Loucy (cell line): ENCODE data around the gene ESYT3.

ENCODE experiments used
- H2AFZ ChIP-seq: fragments of 200-600 bp; sonication (generic); 2 replicates; pipeline ENCODE4 v1.6.0; 2016; ENCODE audit warnings: antibody characterized with exemption, mild to moderate bottlenecking, low read length, moderate library complexity
- H3F3A ChIP-seq: fragments of 200-600 bp; 2 replicates; pipeline ENCODE4 v1.6.0; 2016; ENCODE audit warnings: antibody characterized with exemption, low read depth, mild to moderate bottlenecking
- H3K27me3 ChIP-seq: fragments of 200-600 bp; sonication (generic); 2 replicates; pipeline ENCODE4 v1.6.1; 2014; ENCODE audit warnings: low read length, mild to moderate bottlenecking; ENCODE audit not compliant: insufficient read depth, poor library complexity, severe bottlenecking
- H3K36me3 ChIP-seq: fragments of 200-600 bp; sonication (generic); 2 replicates; pipeline ENCODE4 v1.6.1; 2016; ENCODE audit warnings: low read length; ENCODE audit not compliant: insufficient read depth
- H3K4me1 ChIP-seq: fragments of 200-600 bp; sonication (generic); 2 replicates; pipeline ENCODE4 v1.5.1; 2014; ENCODE audit warnings: low read length, mild to moderate bottlenecking; ENCODE audit not compliant: insufficient read depth, poor library complexity, severe bottlenecking
- H3K4me2 ChIP-seq: fragments of 200-600 bp; sonication (generic); 2 replicates; pipeline ENCODE4 v1.6.0; 2014; ENCODE audit warnings: antibody characterized with exemption, low read length, low read depth, mild to moderate bottlenecking; ENCODE audit not compliant: poor library complexity, severe bottlenecking
- H3K4me3 ChIP-seq: fragments of 200-600 bp; sonication (generic); 2 replicates; pipeline ENCODE4 v1.5.1; 2014; ENCODE audit warnings: low read length, mild to moderate bottlenecking, mixed read lengths; ENCODE audit not compliant: poor library complexity, severe bottlenecking
- H3K79me2 ChIP-seq: fragments of 200-600 bp; sonication (generic); 2 replicates; pipeline ENCODE4 v1.6.1; 2014; ENCODE audit warnings: low read length; ENCODE audit not compliant: insufficient read depth
- H3K9ac ChIP-seq: fragments of 200-600 bp; sonication (generic); 2 replicates; pipeline ENCODE4 v1.6.0; 2014; ENCODE audit warnings: mild to moderate bottlenecking, low read depth, low read length, moderate library complexity; ENCODE audit not compliant: poor library complexity, severe bottlenecking
- H3K9me2 ChIP-seq: fragments of 200-600 bp; sonication (generic); replicated peaks from 2 replicates; pipeline ENCODE4 v1.6.1; 2016; ENCODE audit warnings: low read depth, low read length, mixed read lengths
- H3K9me3 ChIP-seq: fragments of 200-600 bp; sonication (generic); 2 replicates; pipeline ENCODE4 v1.6.1; 2014; ENCODE audit warnings: mild to moderate bottlenecking, antibody characterized with exemption, low read length, low read depth; ENCODE audit not compliant: insufficient read depth
- H4K20me1 ChIP-seq: fragments of 200-600 bp; sonication (generic); 2 replicates; pipeline ENCODE4 v1.6.0; 2014; ENCODE audit warnings: antibody characterized with exemption, low read length, mild to moderate bottlenecking; ENCODE audit not compliant: insufficient read depth, poor library complexity, severe bottlenecking
- EZH2phosphoT487 ChIP-seq: fragments of 200-600 bp; IDR thresholded peaks from 2 replicates; pipeline ENCODE4 v1.6.1; 2018; ENCODE audit warnings: antibody characterized with exemption, mild to moderate bottlenecking, moderate library complexity, borderline replicate concordance
- TF ChIP-seq, protein P1 (sequence below): fragments of 200-600 bp; sonication (generic); conservative IDR thresholded peaks from 2 replicates; pipeline ENCODE4 v1.5.1; 2014; ENCODE audit warnings: mild to moderate bottlenecking, antibody characterized with exemption, low read length

Gene ESYT3

DNA sequence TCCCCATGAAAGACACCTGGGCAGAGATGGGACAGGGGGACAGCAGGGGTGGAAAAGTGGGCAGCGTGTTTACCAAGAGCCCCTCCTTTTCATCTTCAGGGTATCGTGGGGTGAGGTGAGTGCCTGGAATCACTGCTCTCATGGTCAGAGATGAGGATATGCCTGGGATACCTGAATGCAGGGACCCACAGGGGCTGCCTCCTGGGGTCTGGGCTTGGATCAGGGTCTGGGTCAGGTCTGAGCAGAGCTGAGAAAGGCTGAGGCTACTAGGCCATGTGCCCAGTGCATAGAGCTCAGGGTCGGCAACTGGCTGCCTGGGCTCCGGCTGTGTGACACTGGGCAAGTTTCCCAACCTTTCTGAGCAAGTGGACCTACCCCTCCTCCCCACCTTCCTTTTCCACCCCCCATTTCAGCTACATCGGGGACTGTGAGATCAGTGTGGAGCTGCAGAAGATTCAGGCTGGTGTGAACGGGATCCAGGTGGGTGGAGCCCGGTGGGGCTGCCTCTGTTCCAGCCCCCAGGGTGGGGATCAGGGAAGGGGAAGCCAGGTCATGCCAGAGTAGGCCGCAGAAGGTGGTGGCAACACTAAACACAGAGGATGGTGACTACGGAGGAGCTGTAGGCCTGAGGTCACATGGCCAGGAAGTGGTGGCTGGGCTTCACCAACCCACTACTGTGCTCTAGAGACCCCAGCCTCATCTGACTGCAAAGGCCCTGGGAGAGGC, 24.5 kb downstream of the ESYT3 start:
- Histone ChIP-seq H2AFZ (peak overlapping the region; percentile 36; the same call in 1 of the 2 replicates), H3K27me3 (no peaks in the 10 kb centered on the region), H3K4me3 (no peak overlapping the region), H3K9me2 (no peaks in the 10 kb centered on the region), H3F3A (no peaks in the 10 kb centered on the region), H3K9ac (peak overlapping the region; percentile 5), H3K4me1 (peaks cover 4% of the 10 kb centered on the region), H3K36me3 (no peaks in the 10 kb centered on the region), H3K79me2 (no peaks in the 10 kb centered on the region), H3K4me2 (no peak overlapping the region), H4K20me1 (no peaks in the 10 kb centered on the region), H3K9me3 (no peaks in the 10 kb centered on the region)
- TF ChIP-seq, protein P1, sequence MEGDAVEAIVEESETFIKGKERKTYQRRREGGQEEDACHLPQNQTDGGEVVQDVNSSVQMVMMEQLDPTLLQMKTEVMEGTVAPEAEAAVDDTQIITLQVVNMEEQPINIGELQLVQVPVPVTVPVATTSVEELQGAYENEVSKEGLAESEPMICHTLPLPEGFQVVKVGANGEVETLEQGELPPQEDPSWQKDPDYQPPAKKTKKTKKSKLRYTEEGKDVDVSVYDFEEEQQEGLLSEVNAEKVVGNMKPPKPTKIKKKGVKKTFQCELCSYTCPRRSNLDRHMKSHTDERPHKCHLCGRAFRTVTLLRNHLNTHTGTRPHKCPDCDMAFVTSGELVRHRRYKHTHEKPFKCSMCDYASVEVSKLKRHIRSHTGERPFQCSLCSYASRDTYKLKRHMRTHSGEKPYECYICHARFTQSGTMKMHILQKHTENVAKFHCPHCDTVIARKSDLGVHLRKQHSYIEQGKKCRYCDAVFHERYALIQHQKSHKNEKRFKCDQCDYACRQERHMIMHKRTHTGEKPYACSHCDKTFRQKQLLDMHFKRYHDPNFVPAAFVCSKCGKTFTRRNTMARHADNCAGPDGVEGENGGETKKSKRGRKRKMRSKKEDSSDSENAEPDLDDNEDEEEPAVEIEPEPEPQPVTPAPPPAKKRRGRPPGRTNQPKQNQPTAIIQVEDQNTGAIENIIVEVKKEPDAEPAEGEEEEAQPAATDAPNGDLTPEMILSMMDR, result no peak
- no peak for TF ChIP-seq EZH2phosphoT487

DNA sequence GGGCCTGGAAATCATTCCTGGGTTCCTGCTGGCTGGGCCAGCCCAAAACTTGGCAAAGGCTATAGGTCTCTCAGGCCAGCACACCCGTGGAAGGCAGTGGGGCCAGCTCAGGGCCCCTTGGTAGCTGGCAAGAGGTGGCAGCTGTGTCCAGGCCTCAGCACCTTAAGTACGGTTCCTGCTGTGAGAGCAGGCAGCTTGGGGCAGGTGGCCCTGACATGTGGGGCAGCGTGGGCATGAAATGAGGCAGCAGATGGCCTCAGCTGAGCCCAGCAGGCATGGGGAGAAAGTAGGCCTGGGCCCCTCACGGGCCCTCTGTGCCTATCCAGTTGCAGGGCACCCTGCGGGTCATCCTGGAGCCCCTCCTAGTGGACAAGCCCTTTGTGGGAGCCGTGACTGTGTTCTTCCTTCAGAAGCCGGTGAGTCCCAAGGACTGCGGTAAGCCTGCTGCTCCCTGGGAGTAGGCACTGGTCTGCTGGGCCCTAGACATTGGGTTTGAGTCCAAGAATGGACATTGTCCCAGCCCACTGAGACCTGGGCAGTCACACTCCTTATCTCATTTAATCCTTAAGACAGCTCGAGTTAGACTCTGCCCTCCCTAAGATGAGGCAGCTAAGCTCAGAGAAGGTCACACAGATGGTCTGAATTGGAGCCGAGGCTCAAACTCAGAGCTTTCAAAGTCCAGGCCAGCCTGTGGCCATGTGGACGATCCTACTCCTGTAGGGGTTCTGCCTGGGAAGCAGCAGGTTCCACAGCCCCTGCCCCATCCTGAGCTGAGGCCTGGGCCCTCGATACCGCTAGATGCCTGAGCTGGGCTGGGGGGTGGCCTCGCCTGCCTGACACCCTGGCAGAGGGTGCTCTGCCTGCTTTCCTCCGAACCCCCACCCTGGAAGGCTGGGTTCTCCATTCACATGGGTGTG, 25.5 kb downstream of the ESYT3 start:
- peaks cover 4% of the 10 kb centered on the region for H3K4me1 ChIP-seq
- H3K9ac ChIP-seq, result peak overlapping the region; percentile 5
- H3K4me2 ChIP-seq, result no peak overlapping the region
- no peak for TF ChIP-seq EZH2phosphoT487
- TF ChIP-seq, protein P1, result 0 out of 2 replicates have a peak, but pooled peaks have one; percentile 10
- no peaks in the 10 kb centered on the region for H3K9me3 ChIP-seq
- no peaks in the 10 kb centered on the region for H4K20me1 ChIP-seq
- H3K36me3 ChIP-seq, result no peaks in the 10 kb centered on the region
- H3K9me2 ChIP-seq, result no peaks in the 10 kb centered on the region
- H3F3A ChIP-seq, result no peaks in the 10 kb centered on the region
- H3K27me3 ChIP-seq, result no peaks in the 10 kb centered on the region
- no peak overlapping the region for H2AFZ ChIP-seq
- no peak overlapping the region for H3K4me3 ChIP-seq
- H3K79me2 ChIP-seq, result no peaks in the 10 kb centered on the region

DNA sequence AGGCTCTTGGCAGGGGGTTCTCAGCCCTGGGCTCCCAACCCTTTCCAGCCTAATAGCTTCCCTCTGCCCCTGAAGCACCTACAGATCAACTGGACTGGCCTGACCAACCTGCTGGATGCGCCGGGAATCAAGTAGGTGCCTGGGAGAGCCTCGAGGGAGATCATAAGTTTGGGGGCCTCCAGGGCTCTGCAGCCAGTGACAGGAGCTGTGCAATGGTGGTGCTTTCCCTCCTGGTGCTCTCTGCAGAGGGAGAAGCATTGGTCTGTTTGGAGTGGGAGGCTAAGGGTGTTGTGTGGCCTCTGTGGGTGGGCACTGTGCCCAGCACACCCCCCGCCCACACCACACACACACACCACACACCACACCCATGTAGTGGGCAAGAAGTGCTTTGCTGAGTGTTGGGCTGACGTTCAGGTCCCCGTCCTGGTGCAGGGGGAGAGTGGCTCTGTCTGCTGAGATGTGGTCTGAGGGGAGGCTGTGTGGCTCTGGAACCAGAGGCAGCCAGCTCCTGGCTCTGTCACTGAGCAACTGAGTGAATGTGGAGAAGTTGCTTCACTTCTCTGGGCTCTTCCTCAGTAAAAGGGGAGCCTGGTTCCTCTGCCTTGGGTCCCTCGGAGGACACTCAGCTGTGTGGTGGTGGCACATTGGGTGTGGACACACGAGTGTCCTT, 26.3 kb downstream of the ESYT3 start:
- no peak for TF ChIP-seq EZH2phosphoT487
- TF ChIP-seq, protein P1, result no peak
- H3K27me3 ChIP-seq, result no peaks in the 10 kb centered on the region
- no peaks in the 10 kb centered on the region for H3K9me3 ChIP-seq
- H4K20me1 ChIP-seq, result no peaks in the 10 kb centered on the region
- H3K9me2 ChIP-seq, result no peaks in the 10 kb centered on the region
- H3K36me3 ChIP-seq, result no peaks in the 10 kb centered on the region
- no peak overlapping the region for H3K4me2 ChIP-seq
- peaks cover 4% of the 10 kb centered on the region for H3K4me1 ChIP-seq
- no peak overlapping the region for H2AFZ ChIP-seq
- H3F3A ChIP-seq, result no peaks in the 10 kb centered on the region
- no peaks in the 10 kb centered on the region for H3K79me2 ChIP-seq
- no peak overlapping the region for H3K4me3 ChIP-seq
- no peak overlapping the region for H3K9ac ChIP-seq
